ENCODE results near the gene MGAT5B. TPM values are rescaled to one million over a fixed set of nuclear protein-coding genes. Genes with fewer than 3 reads are reported as not detected.

MGAT5B gene
- total and polyA plus RNA-seq, 7 donors = 0.16 to 0.83 (median 0.51) TPM; not detected in 2

GRCh38 chr17:76934561-76935320 is 66.5 kb downstream of the MGAT5B start:
- intact Hi-C loops (cut with DNase I) = no loop called here

GRCh38 chr17:76935331-76935730 is 67.1 kb downstream of the MGAT5B start:
- Histone ChIP-seq H3K36me3 (no peaks in the 10 kb centered on the region), H3K9me3 (no peaks in the 10 kb centered on the region), H3K27me3 (peaks cover 0 to 11% (median 0%) of the 10 kb centered on the region in 3 donors), H3K4me3 (no peak overlapping the region), H3K4me1 (no peaks in the 10 kb centered on the region), H3K27ac (no peak overlapping the region)
- intact Hi-C loops (cut with DNase I) = no loop called here
- WGBS, 2 donors = 70 to 85% methylated on average over 3 of the region's 3 CpGs
- TF ChIP-seq POLR2AphosphoS5 (IDR thresholded peaks at IDR 0.05) (no peak), POLR2A (IDR thresholded peaks at IDR 0.05) (no peak)
- no peak for DNase-seq

More at GRCh38 chr17:76934561-76935320, 66.5 kb downstream of the MGAT5B start:
- TF ChIP-seq POLR2A (IDR thresholded peaks at IDR 0.05) (no peak), EP300 (IDR thresholded peaks at IDR 0.05) (no peak), POLR2AphosphoS5 (IDR thresholded peaks at IDR 0.05) (no peak)
- TF ChIP-seq, protein P1, sequence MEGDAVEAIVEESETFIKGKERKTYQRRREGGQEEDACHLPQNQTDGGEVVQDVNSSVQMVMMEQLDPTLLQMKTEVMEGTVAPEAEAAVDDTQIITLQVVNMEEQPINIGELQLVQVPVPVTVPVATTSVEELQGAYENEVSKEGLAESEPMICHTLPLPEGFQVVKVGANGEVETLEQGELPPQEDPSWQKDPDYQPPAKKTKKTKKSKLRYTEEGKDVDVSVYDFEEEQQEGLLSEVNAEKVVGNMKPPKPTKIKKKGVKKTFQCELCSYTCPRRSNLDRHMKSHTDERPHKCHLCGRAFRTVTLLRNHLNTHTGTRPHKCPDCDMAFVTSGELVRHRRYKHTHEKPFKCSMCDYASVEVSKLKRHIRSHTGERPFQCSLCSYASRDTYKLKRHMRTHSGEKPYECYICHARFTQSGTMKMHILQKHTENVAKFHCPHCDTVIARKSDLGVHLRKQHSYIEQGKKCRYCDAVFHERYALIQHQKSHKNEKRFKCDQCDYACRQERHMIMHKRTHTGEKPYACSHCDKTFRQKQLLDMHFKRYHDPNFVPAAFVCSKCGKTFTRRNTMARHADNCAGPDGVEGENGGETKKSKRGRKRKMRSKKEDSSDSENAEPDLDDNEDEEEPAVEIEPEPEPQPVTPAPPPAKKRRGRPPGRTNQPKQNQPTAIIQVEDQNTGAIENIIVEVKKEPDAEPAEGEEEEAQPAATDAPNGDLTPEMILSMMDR (IDR thresholded peaks at IDR 0.05) = no peak
- WGBS, 2 donors = 59 to 72% methylated on average over 12 of the region's 12 CpGs
- Histone ChIP-seq H3K36me3 (no peaks in the 10 kb centered on the region), H3K4me3 (no peak overlapping the region), H3K27ac (no peak overlapping the region), H3K9me3 (no peaks in the 10 kb centered on the region), H3K4me1 (no peaks in the 10 kb centered on the region), H3K27me3 (peaks cover 0 to 6% (median 0%) of the 10 kb centered on the region in 3 donors)
- DNase-seq = no peak

GRCh38 chr17:76937238-76937637 is 69.0 kb downstream of the MGAT5B start:
- no peak overlapping the region for H3K27ac ChIP-seq
- DNase-seq = no peak
- H3K36me3 ChIP-seq = no peaks in the 10 kb centered on the region
- 93 to 95% methylated on average over 2 of the region's 2 CpGs for WGBS, 2 donors
- TF ChIP-seq, protein P1 (IDR thresholded peaks at IDR 0.05) = no peak
- TF ChIP-seq EP300 (IDR thresholded peaks at IDR 0.05) (no peak), POLR2A (IDR thresholded peaks at IDR 0.05) (no peak)
- H3K4me1 ChIP-seq = no peaks in the 10 kb centered on the region
- intact Hi-C loops (cut with DNase I) = no loop called here
- no peaks in the 10 kb centered on the region for H3K9me3 ChIP-seq
- H3K27me3 ChIP-seq = peaks cover 0 to 30% (median 0%) of the 10 kb centered on the region in 3 donors
- no peak overlapping the region for H3K4me3 ChIP-seq

DNA sequence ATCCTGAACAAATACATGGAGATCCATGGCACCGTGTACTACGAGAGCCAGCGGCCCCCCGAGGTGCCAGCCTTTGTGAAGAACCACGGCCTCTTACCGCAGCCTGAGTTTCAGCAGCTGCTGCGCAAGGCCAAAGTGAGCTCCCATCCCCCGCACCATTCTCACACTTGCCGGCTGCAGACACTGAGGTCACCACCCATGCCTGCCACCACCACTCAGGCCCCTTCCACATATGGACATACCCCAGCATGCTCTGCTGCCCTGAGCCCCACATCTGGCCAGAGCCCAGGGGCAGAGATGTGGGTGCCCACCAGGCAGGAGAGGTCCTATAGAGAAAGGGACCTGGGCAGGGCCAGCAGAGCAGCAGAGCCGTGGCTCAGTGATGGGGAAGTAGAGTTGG is 69.8 kb downstream of the MGAT5B start:
- no peak for TF ChIP-seq EP300 (IDR thresholded peaks at IDR 0.05)
- TF ChIP-seq POLR2AphosphoS5 (IDR thresholded peaks at IDR 0.05) = no peak
- TF ChIP-seq POLR2A (IDR thresholded peaks at IDR 0.05) = no peak
- TF ChIP-seq, protein P1 (IDR thresholded peaks at IDR 0.05) = no peak
- 85 to 86% methylated on average over 10 of the region's 10 CpGs for WGBS, 2 donors

GRCh38 chr17:76940295-76940694 is 72.1 kb downstream of the MGAT5B start:
- Histone ChIP-seq H3K36me3 (no peaks in the 10 kb centered on the region), H3K27me3 (peaks cover 0 to 36% (median 0%) of the 10 kb centered on the region in 3 donors), H3K27ac (no peak overlapping the region), H3K9me3 (no peaks in the 10 kb centered on the region), H3K4me1 (no peaks in the 10 kb centered on the region), H3K4me3 (no peak overlapping the region)
- TF ChIP-seq, protein P1 (IDR thresholded peaks at IDR 0.05) = no peak
- TF ChIP-seq POLR2AphosphoS5 (IDR thresholded peaks at IDR 0.05) (no peak), EP300 (IDR thresholded peaks at IDR 0.05) (no peak), POLR2A (IDR thresholded peaks at IDR 0.05) (no peak)
- no peak for DNase-seq
- 51 to 66% methylated on average over 14 of the region's 14 CpGs for WGBS, 2 donors
- intact Hi-C loops (cut with DNase I) = no loop called here

More for the DNA sequence above, 69.8 kb downstream of the MGAT5B start:
- intact Hi-C loops (cut with DNase I) = no loop called here
- no peak for DNase-seq
- Histone ChIP-seq H3K36me3 (no peaks in the 10 kb centered on the region), H3K4me1 (no peaks in the 10 kb centered on the region), H3K9me3 (no peaks in the 10 kb centered on the region), H3K4me3 (no peak overlapping the region), H3K27me3 (peaks cover 0 to 36% (median 0%) of the 10 kb centered on the region in 3 donors), H3K27ac (no peak overlapping the region)

Data from sigmoid colon (tissue), 7 donors.